ENCODE data around the gene DHX38.
"Not testable (repeated sequence)": the region's sequence is repeated elsewhere in the genome, so short reads cannot be mapped to it uniquely, and the experiment has no call there.

Gene DHX38

DNA sequence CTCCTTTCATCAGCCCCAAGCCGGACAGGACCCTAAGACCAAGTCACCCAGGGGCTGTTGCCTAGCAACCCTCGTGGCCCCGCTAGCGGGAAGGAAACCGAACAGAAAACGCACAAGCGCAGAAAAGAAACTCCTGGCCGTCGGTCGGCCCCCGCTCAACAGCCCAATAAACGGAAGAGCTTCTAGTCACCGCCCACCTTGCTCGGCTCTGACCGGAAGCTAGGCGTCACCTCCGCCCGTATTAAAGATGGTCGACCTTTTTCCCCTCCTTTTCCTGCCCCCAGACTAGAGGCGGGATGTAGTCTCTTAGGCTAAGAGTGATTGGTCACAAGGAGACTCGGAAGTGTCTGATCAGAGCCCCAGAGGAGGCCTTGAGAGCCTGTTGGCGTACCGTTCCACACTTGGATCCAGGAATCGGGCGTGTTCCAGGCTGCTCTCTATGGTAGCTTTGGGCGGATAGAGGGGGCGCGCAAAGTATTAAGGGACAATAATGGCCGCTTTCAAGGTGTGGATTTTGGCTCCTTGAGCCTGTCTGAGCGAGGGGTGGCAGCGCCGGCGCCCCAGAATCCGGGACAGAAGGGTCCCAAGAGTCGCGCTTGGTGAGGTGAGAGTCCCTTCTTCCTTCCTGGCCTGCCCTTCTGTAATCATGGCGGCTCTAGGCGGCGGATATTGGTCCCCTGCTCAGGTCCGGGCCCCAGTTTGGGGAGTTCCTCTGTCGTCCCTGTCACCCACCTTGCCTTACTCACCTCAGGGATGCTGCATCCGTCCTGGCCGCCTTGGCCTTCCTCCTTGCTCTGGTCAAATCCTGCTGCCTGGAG, at the start of gene DHX38, which contains the start of gene TXNL4B:
TSS of gene DHX38 (plus strand) at position 400 of the 818 bp plus-strand sequence. CDS start 2,311 bp downstream, outside the sequence.
TSS of gene TXNL4B (minus strand) at position 173 of the 818 bp plus-strand sequence. CDS start 2,871 bp downstream, outside the sequence.
- peak; percentile 87 for DNase-seq

DNA sequence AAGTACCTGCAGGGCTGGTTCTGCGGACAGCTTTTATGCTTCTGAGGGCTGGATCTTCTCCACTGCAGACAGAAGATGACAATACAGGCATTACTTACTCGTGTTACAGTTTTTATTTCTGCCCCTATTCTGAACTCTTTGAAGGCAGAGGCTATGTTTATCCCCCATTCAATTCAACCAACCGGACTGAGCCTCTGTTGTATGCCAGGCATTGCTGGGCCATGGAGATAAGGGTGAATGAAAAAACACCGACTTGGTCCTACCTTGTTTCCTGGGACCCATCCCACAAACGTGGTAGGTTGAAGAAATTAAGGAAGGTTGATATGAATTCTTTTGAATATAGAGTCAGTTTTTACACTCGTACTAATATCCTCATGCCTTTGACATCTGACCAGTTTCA, 49.4 kb upstream of the DHX38 start:
- DNase-seq = no peak

DNA sequence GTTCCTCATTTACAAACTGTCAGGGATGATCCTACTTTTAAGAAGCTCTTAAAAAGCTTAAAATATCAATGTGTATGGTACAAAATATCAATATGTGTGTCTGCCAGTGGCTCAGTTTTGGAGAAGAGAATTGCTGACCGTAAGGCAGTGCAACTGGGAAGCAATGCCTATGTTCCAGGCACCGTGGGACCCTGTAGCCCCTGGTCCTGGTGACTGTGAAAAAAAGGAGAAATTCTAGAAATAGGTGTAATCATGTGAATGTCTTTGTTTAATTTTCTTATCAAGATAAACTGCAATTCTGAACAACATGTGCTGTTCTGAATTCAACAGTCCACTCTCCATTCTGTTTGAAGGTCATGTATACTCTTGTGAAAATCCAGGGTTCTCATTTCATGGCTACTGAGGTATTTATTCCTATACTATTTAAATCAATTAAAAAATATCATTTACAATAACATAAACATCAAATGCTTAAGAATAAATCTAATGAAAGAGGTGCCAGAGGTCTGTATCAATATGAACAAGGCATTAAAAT, 48.8 kb upstream of the DHX38 start:
- DNase-seq = no peak

DNA sequence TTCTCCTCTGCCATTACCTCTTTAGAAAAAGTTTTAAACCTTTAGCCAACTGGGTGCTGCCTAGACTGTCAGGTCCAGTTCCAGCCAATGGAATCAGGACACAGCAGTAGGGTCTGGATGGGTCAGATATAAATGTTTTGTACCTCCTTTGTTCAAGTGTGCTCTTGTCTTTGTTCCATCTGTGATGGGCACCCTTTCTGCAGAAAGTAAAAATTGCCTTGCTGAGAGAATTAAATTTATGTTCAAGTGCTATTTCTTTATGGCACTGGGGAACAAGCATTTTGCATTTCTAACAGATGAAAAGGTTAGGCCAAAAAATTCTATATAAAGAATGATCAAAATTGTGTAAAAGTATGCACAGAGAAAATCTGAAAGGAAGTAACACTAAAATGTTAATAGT, 44.5 kb upstream of the DHX38 start:
- no peak for DNase-seq

DNA sequence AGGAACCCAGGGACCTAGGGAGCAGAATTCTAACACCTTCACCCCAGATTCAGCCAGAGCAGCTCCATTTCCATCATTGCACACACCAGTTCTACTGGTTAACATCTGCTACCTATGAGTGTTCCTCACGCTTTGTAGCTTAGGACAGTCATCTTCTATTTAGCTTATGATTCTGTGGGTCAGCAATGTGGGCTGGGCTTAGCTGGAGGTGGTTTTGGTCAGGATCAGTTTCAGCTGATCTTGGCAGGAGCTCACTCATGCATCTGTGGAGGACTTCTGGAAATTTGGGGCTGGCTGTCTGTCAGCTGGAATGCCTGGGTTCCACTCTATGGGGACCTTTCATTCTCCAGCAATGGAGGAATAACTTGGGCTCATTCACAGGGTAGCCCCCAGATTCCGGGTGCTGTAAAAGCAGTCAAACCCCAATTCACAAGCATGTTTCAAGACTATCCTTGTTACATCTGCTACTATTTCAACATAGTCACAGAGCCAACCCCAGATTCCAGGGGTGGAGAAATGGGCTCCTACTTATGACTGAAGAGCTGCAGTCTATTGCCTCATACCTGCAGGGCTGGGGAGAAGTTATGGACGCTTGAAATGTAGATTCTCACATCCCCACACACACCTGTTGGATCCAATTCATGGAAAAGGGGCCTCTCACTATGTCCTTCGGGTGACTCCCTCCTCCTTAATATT, 42.7 kb upstream of the DHX38 start:
- DNase-seq = no peak

DNA sequence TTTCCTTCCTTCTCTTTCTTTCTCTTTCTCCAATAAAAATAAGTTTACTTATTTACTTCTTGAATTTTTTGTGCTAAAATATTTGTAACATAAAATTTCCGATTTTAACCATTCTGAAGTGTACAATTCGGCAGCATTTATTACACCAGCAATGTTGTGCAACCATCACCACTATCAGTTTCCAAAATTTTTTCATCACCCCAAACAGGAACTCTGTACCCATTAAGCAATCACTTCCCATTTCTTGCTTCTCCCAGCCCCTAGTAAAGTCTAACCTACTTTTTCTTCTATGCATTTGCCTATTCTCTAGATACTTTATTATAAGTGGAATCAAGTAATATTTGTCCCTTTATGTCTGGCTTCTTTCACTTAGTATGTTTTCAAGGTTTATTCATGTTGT, 41.8 kb upstream of the DHX38 start:
- DNase-seq = no peak

DNA sequence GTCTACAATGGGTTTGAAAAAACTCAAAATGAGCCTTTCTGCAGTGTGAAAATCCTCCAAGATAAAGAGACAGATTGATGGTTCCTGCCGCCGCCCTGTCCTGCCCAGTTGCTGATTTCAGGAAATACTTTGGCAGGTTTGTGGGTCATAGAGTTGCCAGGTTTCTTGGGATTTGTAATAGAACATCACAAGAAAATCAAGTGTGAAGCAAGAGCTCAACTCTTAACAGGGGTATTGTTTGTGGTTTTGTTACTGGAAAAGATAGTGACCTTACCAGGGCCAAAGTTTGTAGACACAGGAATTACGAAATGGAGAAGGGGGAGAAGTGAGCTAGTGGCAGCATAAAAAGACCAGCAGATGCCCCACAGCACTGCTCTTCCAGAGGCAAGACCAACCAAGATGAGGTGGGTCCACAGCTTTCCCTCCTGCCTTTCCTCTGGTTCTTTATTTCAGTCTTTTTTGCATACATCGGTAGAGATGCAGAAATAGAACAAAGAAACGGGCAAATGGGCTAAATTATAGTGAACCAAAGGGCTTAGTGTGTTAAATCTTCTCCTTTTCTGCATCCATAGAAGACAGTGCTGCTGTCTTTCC, 39.3 kb upstream of the DHX38 start, which contains the start of gene HP:
TSS of gene HP (plus strand) at position 252 of the 594 bp plus-strand sequence. CDS start at position 400, 148 bp downstream.
- not testable (repeated sequence) for DNase-seq

DNA sequence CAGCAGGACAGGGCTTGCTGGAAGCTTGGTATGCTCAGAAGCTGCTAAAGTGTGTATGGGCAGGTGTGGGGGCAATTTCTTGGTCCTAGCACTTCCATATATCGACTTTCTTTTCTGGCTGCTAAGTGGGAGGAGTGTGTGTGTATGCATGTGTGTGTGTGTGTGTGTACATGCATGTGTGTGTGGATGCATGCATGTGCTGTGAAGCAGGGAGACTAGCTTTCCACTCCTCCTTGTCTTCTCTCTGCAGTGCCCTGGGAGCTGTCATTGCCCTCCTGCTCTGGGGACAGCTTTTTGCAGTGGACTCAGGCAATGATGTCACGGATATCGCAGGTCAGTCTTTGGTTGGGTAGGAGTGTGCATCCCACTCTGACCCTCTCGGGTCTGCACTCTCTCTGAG, 37.7 kb upstream of the DHX38 start:
- no peak for DNase-seq

DNA sequence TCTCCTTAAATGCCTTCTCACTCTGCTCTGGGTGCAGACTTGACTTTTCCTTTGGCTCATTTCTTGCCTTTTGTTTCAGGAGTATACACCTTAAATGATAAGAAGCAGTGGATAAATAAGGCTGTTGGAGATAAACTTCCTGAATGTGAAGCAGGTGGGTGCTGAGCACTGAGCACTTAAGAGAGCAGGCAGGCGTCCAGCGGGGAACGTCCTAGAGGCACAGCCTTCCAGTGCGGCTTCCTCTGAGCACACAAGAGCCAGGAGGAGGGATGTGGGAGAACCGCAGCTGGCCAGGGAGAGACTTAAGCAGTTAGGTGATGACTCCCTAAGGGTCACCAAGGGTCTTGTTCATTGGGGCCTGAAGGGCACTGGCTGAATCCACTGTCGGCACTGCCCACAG, 36.3 kb upstream of the DHX38 start:
- DNase-seq = not testable (repeated sequence)

DNA sequence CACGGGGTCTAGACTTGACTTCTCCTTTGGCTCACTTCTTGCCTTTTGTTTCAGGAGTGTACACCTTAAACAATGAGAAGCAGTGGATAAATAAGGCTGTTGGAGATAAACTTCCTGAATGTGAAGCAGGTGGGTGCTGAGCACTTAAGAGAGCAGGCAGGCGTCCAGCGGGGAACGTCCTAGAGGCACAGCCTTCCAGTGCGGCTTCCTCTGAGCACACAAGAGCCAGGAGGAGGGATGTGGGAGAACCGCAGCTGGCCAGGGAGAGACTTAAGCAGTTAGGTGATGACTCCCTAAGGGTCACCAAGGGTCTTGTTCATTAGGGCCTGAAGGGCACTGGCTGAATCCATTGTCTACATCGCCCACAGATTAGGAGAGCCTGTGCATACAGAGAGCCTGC, 34.6 kb upstream of the DHX38 start:
- DNase-seq = not testable (repeated sequence)

DNA sequence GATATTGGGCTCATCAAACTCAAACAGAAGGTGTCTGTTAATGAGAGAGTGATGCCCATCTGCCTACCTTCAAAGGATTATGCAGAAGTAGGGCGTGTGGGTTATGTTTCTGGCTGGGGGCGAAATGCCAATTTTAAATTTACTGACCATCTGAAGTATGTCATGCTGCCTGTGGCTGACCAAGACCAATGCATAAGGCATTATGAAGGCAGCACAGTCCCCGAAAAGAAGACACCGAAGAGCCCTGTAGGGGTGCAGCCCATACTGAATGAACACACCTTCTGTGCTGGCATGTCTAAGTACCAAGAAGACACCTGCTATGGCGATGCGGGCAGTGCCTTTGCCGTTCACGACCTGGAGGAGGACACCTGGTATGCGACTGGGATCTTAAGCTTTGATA, 33.2 kb upstream of the DHX38 start:
- DNase-seq = no peak

DNA sequence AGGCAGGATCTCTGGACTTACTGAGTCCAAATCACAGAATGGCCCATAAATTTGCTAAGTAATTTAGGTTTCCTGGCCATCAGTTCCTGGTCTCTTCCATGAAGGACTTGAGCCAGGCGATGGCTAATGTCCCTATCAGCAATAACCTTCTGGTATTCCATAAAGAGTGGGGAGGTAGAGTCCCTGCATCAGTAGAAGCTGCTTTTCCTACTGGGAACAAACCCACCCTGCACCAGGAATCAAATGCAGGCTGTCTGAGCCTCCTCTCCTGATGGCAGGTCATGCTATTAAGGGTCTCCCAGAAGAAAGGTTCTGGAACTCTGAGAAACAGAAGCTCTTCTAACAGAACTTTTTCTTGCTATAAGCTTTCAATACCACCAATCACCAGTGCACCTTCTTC, 32.1 kb upstream of the DHX38 start:
- no peak for DNase-seq

DNA sequence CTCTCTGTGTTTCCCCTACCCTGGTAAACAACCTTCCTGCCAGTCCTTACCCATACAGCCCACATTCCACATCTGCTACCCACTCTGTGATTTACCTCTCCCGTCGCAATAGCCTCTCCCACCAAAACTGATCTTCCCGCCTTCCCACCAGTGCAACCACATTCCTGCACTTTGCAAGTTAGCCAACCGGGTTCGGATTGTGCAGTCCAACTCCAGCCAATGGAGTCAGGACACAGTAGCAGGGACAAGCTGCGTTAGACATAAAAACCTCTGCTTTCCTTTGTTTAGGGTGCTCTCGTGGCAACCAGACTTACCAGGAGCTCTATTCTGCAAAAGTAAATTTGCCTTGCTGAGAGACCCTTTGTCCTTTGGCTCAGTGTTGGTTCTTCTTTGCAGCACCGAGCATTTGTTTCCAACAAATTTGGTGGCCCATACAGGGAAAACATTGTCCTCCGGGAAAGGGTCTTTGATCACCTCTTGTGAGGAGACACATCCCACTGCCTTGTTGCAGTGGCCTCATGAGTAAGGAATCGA, 29.2 kb upstream of the DHX38 start:
- DNase-seq = no peak

DNA sequence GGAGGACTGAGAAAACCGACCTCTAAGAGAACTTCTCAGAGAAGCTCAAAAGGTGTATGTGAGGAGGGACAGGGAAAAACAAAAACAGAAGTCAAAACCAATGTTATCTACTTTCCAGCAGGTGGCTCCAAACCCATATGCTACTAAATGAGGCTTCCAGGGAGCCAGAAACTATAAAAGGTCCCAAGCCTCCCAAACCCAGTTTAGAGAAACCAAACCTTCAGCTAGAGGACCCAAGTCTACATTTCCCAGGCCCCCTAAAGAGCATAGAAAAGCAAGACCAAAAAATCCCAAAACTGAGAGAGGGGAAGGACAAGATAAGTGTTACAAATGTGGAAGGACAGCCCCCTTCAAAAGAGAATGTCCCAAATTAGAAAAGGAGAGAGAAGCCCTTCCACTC, 26.9 kb upstream of the DHX38 start:
- DNase-seq = no peak

DNA sequence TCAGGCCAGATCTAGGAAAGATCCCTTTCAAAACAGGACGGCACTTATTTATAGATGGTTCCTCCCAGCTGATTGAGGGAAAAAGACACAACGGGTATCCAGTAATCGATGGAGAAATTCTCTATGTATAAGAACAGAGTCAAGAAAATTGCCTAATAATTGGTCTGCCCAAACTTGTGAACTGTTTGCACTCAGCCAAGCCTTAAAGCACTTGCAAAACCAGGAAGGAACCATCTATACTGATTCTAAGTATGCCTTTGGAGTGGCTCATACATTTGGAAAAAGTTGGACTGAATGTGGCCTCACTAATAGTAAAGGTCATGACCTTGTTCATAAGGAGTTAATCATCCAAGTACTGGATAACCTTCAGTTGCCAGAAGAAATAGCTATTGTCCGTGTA, 24.7 kb upstream of the DHX38 start:
- DNase-seq = no peak

DNA sequence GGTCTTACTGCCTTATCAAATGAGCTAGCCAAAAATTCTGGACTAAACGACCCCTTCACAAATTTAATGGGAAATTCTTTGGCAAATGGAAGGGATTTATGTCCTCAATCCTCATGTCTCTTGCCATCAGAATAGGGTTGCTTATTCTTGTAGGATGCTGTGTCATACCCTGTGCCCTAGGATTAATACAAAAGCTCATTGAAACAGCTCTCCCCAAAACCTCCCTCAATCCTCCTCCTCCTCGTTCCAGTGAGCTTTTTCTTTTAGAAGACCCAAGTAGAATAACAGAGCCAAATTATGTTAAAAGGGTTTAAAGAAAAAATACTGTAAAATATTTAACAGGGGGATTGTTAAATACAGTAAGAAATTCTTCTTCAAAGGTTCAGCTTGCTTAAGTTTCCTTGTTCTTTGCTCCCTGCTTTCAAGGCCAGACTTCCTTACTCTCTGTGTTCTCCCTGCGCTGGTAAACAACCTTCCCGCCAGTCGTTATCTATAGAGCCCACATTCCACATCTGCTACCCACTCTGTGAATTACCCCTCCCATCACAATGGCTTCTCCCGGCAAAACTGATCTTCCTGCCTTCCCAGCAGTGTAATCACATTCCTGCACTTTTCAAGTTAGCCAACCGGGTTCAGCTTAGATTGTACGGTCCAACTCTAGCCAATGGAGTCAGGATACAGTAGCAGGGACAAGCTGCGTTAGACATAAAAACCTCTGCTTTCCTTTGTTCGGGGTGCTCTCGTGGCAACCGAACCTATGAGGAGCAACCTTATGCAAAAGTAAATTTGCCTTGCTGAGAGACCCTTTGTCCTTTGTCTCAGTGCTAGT, 20.9 kb upstream of the DHX38 start:
- DNase-seq = no peak

DNA sequence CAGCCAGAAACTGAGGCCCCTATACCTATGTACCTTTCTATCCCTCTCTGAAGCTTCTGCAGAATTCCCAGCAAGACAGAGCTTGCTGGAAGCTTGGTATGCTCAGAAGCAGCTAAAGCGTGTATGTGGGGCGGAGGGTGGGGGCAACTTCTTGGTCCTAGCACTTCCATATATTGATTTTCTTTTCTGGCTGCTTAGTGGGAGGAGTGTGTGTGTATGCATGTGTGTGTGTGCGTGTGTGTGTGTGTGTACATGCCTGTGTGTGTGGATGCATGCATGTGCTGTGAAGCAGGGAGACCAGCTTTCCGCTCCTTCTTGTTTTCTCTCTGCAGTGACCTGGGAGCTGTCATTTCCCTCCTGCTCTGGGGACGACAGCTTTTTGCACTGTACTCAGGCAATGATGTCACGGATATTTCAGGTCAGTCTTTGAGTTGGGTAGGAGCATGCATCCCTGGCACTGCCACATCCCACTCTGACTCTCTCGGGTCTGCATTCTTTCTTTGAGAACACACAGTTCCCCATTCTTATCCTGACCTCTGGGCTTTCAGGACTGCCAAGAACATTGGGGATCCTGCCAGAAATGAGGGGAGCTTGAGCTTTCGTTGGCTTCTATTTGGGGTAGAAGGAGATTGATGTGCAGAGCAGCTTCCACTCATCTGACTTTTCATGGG, 20.0 kb upstream of the DHX38 start:
- no peak for DNase-seq

DNA sequence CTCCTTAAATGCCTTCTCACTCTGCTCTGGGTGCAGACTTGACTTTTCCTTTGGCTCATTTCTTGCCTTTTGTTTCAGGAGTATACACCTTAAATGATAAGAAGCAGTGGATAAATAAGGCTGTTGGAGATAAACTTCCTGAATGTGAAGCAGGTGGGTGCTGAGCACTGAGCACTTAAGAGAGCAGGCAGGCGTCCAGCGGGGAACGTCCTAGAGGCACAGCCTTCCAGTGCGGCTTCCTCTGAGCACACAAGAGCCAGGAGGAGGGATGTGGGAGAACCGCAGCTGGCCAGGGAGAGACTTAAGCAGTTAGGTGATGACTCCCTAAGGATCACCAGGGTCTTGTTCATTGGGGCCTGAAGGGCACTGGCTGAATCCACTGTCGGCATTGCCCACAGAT, 18.6 kb upstream of the DHX38 start:
- DNase-seq = not testable (repeated sequence)

DNA sequence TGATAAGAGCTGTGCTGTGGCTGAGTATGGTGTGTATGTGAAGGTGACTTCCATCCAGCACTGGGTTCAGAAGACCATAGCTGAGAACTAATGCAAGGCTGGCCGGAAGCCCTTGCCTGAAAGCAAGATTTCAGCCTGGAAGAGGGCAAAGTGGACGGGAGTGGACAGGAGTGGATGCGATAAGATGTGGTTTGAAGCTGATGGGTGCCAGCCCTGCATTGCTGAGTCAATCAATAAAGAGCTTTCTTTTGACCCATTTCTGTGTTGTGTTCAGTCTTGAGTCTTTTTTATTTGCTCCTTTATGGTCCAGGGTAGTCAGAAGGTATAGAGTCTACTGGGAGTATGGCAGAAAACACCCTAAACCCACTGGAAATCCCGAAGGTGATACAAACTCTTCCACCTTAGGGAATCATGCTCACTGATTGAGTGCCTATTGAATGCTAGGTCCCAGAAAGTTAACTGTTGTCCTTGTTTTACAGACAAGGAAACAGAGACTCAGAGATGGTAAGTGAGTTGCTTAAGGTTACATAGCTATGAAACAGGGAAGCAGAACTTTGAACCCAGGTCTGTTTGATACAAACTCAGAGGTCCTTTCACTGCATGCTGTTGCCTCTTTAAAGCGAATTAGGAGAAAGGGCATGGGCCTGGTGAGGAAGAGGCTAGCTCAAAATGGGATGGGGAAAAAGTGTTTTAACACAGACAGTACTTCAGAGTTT, 16.5 kb upstream of the DHX38 start:
- DNase-seq = not testable (repeated sequence)

DNA sequence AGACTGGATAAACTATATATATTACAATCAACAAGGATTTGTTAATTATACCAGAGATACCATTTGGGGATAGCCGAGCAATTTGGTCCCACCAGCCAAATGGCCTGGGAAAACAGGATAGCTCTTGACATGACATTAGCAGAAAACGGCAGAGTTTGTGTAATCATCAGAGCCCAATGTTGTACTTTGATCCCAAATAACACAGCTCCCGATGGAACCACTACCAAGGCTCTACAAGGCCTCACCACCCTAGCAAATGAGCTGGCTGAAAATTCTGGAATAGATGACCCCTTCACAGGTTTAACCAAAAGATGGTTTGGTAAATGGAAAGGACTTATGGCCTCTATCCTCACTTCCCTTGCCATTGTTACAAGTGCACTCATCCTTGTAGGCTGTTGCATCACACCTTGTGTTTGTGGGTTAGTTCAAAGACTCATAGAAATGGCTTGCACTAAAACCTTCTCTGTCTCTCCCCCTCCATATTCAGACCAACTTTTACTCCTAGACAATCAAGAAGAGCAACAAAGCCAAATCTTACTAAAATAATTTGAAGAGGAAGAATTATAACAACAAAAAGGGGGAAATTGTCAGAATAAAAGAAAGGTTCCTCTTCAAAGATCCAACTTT, 9.8 kb upstream of the DHX38 start:
- DNase-seq = no peak

All from T1000 (cell line).